Activated T-helper 9 cell treated with anti-CD3 and anti-CD28 coated beads, Interleukin-2, amount 50 U/mL, for 16 hours (primary cell): ENCODE results near the gene ISOC2.
A peak's percentile ranks its signal among the peaks of the same experiment; 100 is the strongest.
"Not testable (repeated sequence)": the region's sequence is repeated elsewhere in the genome, so short reads cannot be mapped to it uniquely, and the experiment has no call there.

Experiments
- DNase-seq: peaks from one replicate; pipeline ENCODE4 v3.0.0-alpha.2; 2020; ENCODE audit warnings: low read depth

ISOC2 gene, protein sequence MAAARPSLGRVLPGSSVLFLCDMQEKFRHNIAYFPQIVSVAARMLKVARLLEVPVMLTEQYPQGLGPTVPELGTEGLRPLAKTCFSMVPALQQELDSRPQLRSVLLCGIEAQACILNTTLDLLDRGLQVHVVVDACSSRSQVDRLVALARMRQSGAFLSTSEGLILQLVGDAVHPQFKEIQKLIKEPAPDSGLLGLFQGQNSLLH

DNA sequence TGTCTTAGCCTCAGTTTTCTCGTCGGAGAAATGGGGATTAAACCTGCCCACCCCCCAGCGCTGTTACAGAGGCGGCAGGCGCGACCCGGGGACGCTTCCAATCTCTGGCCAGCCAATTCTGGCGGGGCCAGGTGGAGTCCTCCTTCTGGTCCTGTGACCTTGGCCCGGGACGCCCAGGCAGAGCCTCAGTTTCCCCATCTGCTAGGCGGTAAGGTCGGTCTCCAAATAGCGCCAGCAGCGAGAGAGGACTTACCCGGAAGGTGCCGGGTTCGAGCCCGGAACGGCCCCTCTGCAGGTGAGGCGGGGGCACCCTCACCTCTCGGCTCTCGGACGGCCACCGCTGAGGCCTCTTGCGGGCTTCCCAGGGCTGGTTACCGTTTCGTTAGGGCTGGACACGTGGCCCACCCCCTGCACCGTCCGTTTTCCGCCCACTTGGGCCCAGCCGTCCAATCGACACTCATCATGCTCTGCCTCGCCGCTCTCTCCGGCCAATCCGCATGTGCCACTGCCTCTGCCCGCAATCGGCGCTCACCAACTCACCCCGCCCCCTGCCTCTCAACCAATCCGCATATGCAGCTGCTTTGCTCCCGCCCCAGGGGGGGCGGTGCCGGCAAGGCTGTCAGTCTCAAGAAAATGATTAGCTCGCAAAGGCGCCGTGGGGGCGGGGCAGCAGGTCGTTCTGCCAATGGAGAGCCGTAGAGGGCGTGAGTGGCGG, at the start of gene ISOC2:
Gene ISOC2, minus strand, starts transcription at position 384 of the 715 bp plus-strand sequence. CDS start 5,156 bp downstream, outside the sequence.
- DNase-seq, result peak; percentile 100

DNA sequence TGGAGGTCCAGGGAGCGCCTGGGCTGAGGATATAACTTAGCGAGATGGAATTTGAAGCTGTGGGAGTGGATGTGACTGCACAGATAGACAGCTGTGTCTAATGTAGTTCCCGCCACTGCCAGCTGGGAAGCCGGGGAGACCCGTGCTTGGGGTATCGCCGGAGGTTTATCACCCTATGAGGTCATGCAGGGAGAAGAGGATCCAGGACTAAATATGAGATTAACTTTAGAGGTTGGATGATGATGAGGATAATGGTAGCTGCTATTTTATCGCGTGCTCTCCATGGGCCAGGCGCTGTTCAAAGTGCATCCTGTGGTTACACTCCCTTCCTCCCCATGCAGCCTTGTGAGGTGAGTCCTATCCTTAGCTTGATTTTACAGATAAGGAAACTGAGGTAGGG, 46.7 kb upstream of the ISOC2 start:
- DNase-seq, result no peak

GRCh38 chr19:55504981-55505380, 43.5 kb upstream of the ISOC2 start:
- no peak for DNase-seq

DNA sequence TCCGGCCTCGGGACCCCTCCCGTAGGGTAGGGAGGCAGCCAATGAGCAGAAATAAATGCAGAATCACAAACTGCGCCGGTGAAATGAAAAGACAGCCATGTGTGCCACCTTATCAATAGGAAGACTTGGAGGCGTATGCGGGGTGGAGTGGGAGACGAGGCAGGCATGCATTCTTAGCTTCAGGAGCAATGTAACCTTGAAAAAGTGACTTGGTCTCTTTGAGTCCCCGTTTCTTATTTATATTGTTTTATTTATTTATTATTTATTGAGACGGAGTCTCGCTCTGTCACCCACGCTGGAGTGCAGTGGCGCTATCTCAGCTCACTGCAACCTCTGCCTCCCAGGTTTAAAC, 42.8 kb upstream of the ISOC2 start:
- DNase-seq, result no peak

GRCh38 chr19:55503502-55504251, 42.2 kb upstream of the ISOC2 start:
- peak; percentile 88 for DNase-seq

DNA sequence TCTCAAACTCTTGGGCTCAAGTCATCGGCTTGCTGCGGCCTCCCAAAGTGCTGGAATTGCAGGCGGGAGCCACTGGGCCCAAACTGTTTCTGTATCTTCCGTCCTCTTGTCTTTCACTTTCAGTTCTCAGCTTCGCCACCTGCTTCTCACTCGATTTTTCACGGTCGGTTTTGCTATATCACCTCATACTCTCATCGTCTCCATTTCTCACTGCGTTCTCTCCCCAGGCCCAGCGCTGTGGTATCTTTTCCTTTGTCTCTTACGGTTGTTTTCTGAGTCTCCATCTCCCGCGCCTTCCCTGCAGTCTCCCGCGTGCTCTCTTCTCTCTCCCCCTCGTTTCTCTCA, 41.7 kb upstream of the ISOC2 start:
- DNase-seq, result no peak

- no peak for DNase-seq
Observed at GRCh38 chr19:55502197-55502952, 40.9 kb upstream of the ISOC2 start.

GRCh38 chr19:55500368-55500952, 39.0 kb upstream of the ISOC2 start:
- DNase-seq, result no peak

- no peak for DNase-seq
Observed at GRCh38 chr19:55498246-55498840, 36.9 kb upstream of the ISOC2 start.

- DNase-seq, result no peak
Observed at GRCh38 chr19:55497763-55498162, 36.3 kb upstream of the ISOC2 start.

DNA sequence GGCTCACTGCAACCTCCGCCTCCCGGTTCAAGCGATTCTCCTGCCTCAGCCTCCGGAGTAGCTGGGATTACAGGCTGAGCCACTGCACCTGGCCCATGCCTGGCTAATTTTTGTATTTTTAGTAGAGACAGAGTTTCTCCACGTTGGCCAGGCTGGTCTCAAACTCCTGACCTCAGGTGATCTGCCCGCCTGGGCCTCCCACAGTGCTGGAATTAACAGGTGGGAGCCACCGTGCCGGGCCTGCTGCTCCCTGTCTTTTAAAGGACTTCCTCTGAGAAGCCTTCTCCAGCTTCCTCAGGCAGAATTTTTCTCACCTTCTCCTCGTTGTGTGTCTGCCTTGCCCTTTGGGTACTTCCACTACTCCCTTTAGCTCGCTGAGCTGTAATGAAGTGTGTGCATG, 35.4 kb upstream of the ISOC2 start:
- DNase-seq, result not testable (repeated sequence)

GRCh38 chr19:55495646-55496349, 34.4 kb upstream of the ISOC2 start:
- no peak for DNase-seq

DNA sequence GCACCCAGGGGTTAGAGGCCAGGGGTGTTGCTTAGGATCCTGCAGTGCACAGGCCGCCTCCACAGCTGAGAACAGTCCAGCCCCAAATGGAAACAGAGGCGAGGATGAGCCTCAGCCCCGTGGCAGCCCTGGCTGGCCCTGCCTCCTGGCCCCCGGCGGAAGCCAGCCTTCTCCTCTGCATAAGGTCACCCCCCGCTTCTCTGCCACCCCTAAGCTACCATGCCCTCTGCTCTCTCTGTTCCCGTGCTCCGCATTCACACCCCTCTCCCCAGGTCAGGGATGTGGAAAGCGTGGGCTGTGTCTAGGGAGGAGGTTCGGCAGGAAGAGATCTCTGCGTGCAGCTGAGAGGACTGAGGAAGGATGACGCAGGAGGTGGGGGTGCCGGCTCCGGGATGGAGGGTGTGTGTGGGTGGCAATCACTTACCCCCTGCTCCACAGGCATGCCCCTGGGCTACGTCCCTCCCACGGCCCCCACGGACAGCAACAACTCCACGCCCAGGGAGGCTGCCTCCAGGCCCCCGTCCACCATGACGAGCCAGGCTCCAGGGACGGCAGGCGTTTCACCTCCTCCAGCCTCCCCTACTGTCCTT, 32.8 kb upstream of the ISOC2 start:
- DNase-seq, result no peak

GRCh38 chr19:55493645-55494171, 32.3 kb upstream of the ISOC2 start:
- DNase-seq, result no peak

DNA sequence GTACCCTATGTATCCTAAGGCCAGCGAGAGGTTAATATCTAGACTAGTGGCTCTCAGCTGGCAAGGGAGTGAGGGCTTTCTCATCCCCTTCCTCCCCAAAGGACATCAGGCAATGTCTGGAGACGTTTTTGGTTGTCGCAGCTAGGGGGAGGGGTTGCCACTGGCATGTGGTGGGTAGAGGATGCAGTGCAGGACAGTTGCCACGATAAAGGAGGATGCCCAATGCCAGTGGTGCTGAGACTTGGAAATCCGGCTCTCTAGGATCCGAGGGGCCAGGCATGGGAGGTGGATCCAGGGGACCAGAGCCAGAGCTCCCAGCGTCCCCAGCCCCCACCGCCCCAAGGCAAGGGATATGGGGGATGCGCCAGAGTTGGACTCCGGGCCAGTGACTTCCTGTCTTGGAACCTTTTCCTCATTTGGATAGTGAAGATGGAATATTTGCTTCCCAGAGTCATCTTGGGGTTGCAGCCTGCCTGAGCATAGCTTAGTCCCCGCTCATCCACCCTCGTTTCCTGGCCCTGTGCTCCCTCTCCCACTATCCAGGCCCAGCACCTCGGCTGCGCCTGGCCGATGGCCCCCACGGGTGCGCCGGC, 31.7 kb upstream of the ISOC2 start:
- DNase-seq, result no peak

DNA sequence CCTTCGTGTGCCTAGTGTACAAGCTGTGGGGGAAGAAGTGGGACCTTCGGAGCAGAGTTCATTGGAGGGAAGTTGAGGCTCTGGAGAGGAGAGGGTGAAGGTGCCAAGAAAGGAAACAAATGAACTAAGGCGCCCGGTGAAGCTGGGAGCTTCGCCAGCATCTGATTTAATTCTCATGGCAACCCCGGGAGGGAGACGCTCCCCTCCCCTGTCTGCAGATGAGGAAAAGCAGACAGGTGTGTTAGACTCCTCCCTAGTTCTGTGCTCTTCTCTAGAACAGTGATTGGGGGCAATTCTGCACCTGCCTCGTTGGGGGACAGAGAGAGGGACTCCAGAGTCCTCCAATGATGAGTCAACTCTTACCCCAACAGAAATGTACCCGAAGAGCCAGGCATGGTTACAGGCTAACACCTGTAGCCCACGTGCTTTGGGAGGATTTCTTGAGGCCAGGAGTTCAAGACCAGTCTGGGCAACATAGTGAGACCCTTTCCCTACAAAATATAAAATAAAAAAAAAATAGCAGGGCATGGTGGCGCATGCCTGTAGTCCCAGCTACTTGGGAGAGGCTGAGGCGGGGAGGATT, 31.0 kb upstream of the ISOC2 start:
- no peak for DNase-seq

GRCh38 chr19:55491546-55492360, 30.3 kb upstream of the ISOC2 start:
- DNase-seq, result no peak

- DNase-seq, result no peak
Observed at GRCh38 chr19:55490478-55491432, 29.3 kb upstream of the ISOC2 start.
